ENCODE data around the gene COPS6.
A peak's percentile ranks its signal among the peaks of the same experiment; 100 is the strongest.

Gene COPS6

GRCh38 chr7:100102950-100103840 is 14.4 kb downstream of the COPS6 start:
- DNase-seq: no peak

GRCh38 chr7:100105534-100105933 is 16.8 kb downstream of the COPS6 start:
- no peak for DNase-seq

GRCh38 chr7:100106633-100107032 is 17.9 kb downstream of the COPS6 start:
- no peak for DNase-seq

- DNase-seq: no peak
Observed at GRCh38 chr7:100107125-100107737, 18.5 kb downstream of the COPS6 start.

GRCh38 chr7:100107890-100108289 is 19.1 kb downstream of the COPS6 start:
- no peak for DNase-seq

- no peak for DNase-seq
Observed at GRCh38 chr7:100109521-100110163, 20.9 kb downstream of the COPS6 start.

- DNase-seq: no peak
Observed at GRCh38 chr7:100111156-100111555, 22.4 kb downstream of the COPS6 start.

GRCh38 chr7:100111914-100112313 is 23.1 kb downstream of the COPS6 start:
- DNase-seq: no peak

GRCh38 chr7:100115026-100115425 is 26.3 kb downstream of the COPS6 start:
- DNase-seq: no peak

- no peak for DNase-seq
Observed at GRCh38 chr7:100118388-100119071, 29.8 kb downstream of the COPS6 start.

GRCh38 chr7:100119072-100119969 is 30.6 kb downstream of the COPS6 start, which contains the start of the genes CNPY4 and TAF6:
CNPY4 (plus strand) TSS chr7:100119634; CDS start chr7:100119745, 111 bp downstream.
TAF6 (minus strand) TSS chr7:100119358; CDS start chr7:100114209, 5,149 bp downstream.
- peak; percentile 98 for DNase-seq

- peak; percentile 79 for DNase-seq
Observed at GRCh38 chr7:100119970-100120732, 31.4 kb downstream of the COPS6 start.

GRCh38 chr7:100120733-100121036 is 31.9 kb downstream of the COPS6 start:
- DNase-seq: no peak

- peak; percentile 100 for DNase-seq
Observed at GRCh38 chr7:100122067-100122466, 33.3 kb downstream of the COPS6 start.

- no peak for DNase-seq
Observed at GRCh38 chr7:100122568-100122967, 33.8 kb downstream of the COPS6 start.

GRCh38 chr7:100124301-100125230 is 35.8 kb downstream of the COPS6 start:
- DNase-seq: no peak

GRCh38 chr7:100126239-100126930 is 37.6 kb downstream of the COPS6 start:
- DNase-seq: no peak

GRCh38 chr7:100126931-100127865 is 38.4 kb downstream of the COPS6 start, which contains the start of gene MBLAC1:
MBLAC1 (plus strand) TSS chr7:100126967; CDS start chr7:100127396, 429 bp downstream.
- peak; percentile 98 for DNase-seq
